HUES6 (cell line): Measurements from ENCODE around the gene CNTN4.

Source experiments
- H3K27ac ChIP-seq: 2 replicates; pipeline ENCODE4 v1.7.0; 2013; ENCODE audit warnings: low read depth, mild to moderate bottlenecking, low read length, inconsistent platforms
- H3K27me3 ChIP-seq: 2 replicates; pipeline ENCODE4 v1.6.1; 2013; ENCODE audit warnings: low read length; ENCODE audit not compliant: control insufficient read depth, insufficient read depth
- H3K36me3 ChIP-seq: 2 replicates; pipeline ENCODE4 v1.6.1; 2013; ENCODE audit warnings: low read length; ENCODE audit not compliant: control insufficient read depth, insufficient read depth
- H3K4me1 ChIP-seq: 2 replicates; pipeline ENCODE4 v1.6.1; 2013; ENCODE audit warnings: low read length; ENCODE audit not compliant: control insufficient read depth, insufficient read depth
- H3K4me3 ChIP-seq: 2 replicates; pipeline ENCODE4 v1.5.1; 2013; ENCODE audit warnings: low read depth, low read length
- H3K9ac ChIP-seq: one replicate; pipeline ENCODE4 v1.6.1; 2013; ENCODE audit warnings: mild to moderate bottlenecking, low read length
- H3K9me3 ChIP-seq: 2 replicates; pipeline ENCODE4 v1.6.1; 2013; ENCODE audit warnings: low read depth, low read length; ENCODE audit not compliant: control insufficient read depth, insufficient read depth

Gene CNTN4

GRCh38 chr3:3027976-3028567 is 929.4 kb downstream of the CNTN4 start:
- peaks cover 16% of the 10 kb centered on the region; the same call in 1 of the 2 replicates for H3K4me1 ChIP-seq
- H3K9me3 ChIP-seq: no peaks in the 10 kb centered on the region
- H3K27me3 ChIP-seq: no peaks in the 10 kb centered on the region
- H3K36me3 ChIP-seq: no peaks in the 10 kb centered on the region
- no peak overlapping the region for H3K27ac ChIP-seq
- no peak overlapping the region for H3K9ac ChIP-seq
- no peak overlapping the region for H3K4me3 ChIP-seq

- H3K9me3 ChIP-seq: no peaks in the 10 kb centered on the region
- H3K27me3 ChIP-seq: no peaks in the 10 kb centered on the region
- H3K4me1 ChIP-seq: peaks cover 16% of the 10 kb centered on the region; the same call in 1 of the 2 replicates
- no peaks in the 10 kb centered on the region for H3K36me3 ChIP-seq
- H3K27ac ChIP-seq: no peak overlapping the region; the same call in 1 of the 2 replicates
- H3K4me3 ChIP-seq: no peak overlapping the region
- no peak overlapping the region for H3K9ac ChIP-seq
These were observed 932.7 kb downstream of the CNTN4 start for GRCh38 chr3:3031326-3031725.

- H3K36me3 ChIP-seq: no peaks in the 10 kb centered on the region
- H3K9me3 ChIP-seq: no peaks in the 10 kb centered on the region
- H3K27ac ChIP-seq: no peak overlapping the region
- H3K9ac ChIP-seq: no peak overlapping the region
- H3K4me1 ChIP-seq: peaks cover 10% of the 10 kb centered on the region
- H3K4me3 ChIP-seq: no peak overlapping the region
- no peaks in the 10 kb centered on the region for H3K27me3 ChIP-seq
These were observed 938.5 kb downstream of the CNTN4 start for GRCh38 chr3:3037156-3037555.

GRCh38 chr3:3038201-3038991 is 939.7 kb downstream of the CNTN4 start:
- no peaks in the 10 kb centered on the region for H3K9me3 ChIP-seq
- H3K36me3 ChIP-seq: no peaks in the 10 kb centered on the region
- H3K27me3 ChIP-seq: no peaks in the 10 kb centered on the region
- no peak overlapping the region for H3K4me3 ChIP-seq
- H3K27ac ChIP-seq: no peak overlapping the region
- H3K4me1 ChIP-seq: peaks cover 10% of the 10 kb centered on the region
- H3K9ac ChIP-seq: no peak overlapping the region

- Histone ChIP-seq H3K27ac (no peak overlapping the region; the same call in 1 of the 2 replicates), H3K9me3 (no peaks in the 10 kb centered on the region), H3K27me3 (no peaks in the 10 kb centered on the region), H3K36me3 (no peaks in the 10 kb centered on the region), H3K4me3 (no peak overlapping the region), H3K9ac (no peak overlapping the region), H3K4me1 (peaks cover 11% of the 10 kb centered on the region)
These were observed 955.3 kb downstream of the CNTN4 start for GRCh38 chr3:3053974-3054373.

- H3K4me3 ChIP-seq: no peak overlapping the region
- H3K9me3 ChIP-seq: no peaks in the 10 kb centered on the region
- H3K4me1 ChIP-seq: peaks cover 17% of the 10 kb centered on the region
- H3K36me3 ChIP-seq: no peaks in the 10 kb centered on the region
- H3K27ac ChIP-seq: no peak overlapping the region
- no peak overlapping the region for H3K9ac ChIP-seq
- no peaks in the 10 kb centered on the region for H3K27me3 ChIP-seq
These were observed 961.0 kb downstream of the CNTN4 start for GRCh38 chr3:3059645-3060044.

- peaks cover 17% of the 10 kb centered on the region for H3K4me1 ChIP-seq
- H3K27ac ChIP-seq: no peak overlapping the region
- H3K9ac ChIP-seq: no peak overlapping the region
- no peak overlapping the region for H3K4me3 ChIP-seq
- H3K9me3 ChIP-seq: no peaks in the 10 kb centered on the region
- no peaks in the 10 kb centered on the region for H3K27me3 ChIP-seq
- no peaks in the 10 kb centered on the region for H3K36me3 ChIP-seq
These were observed 965.6 kb downstream of the CNTN4 start for GRCh38 chr3:3064297-3064696.

- H3K27ac ChIP-seq: no peak overlapping the region
These were observed 967.2 kb downstream of the CNTN4 start for GRCh38 chr3:3065876-3066275.

GRCh38 chr3:3066378-3066777 is 967.7 kb downstream of the CNTN4 start:
- Histone ChIP-seq H3K27me3 (no peaks in the 10 kb centered on the region), H3K9ac (no peak overlapping the region)

More at GRCh38 chr3:3065876-3066275, 967.2 kb downstream of the CNTN4 start:
- Histone ChIP-seq H3K36me3 (no peaks in the 10 kb centered on the region), H3K9me3 (no peaks in the 10 kb centered on the region), H3K27me3 (no peaks in the 10 kb centered on the region), H3K4me3 (no peak overlapping the region), H3K9ac (no peak overlapping the region), H3K4me1 (peaks cover 9% of the 10 kb centered on the region)

GRCh38 chr3:3066910-3067309 is 968.2 kb downstream of the CNTN4 start:
- Histone ChIP-seq H3K4me1 (peaks cover 5% of the 10 kb centered on the region; the same call in 1 of the 2 replicates), H3K36me3 (no peaks in the 10 kb centered on the region), H3K9me3 (no peaks in the 10 kb centered on the region), H3K4me3 (no peak overlapping the region), H3K27me3 (no peaks in the 10 kb centered on the region), H3K27ac (no peak overlapping the region), H3K9ac (no peak overlapping the region)

More at GRCh38 chr3:3066378-3066777, 967.7 kb downstream of the CNTN4 start:
- Histone ChIP-seq H3K9me3 (no peaks in the 10 kb centered on the region), H3K27ac (no peak overlapping the region), H3K4me3 (no peak overlapping the region), H3K36me3 (no peaks in the 10 kb centered on the region), H3K4me1 (peaks cover 5% of the 10 kb centered on the region; the same call in 1 of the 2 replicates)

- Histone ChIP-seq H3K4me1 (no peaks in the 10 kb centered on the region), H3K9me3 (no peaks in the 10 kb centered on the region), H3K4me3 (no peak overlapping the region), H3K36me3 (no peaks in the 10 kb centered on the region), H3K9ac (no peak overlapping the region), H3K27ac (no peak overlapping the region), H3K27me3 (no peaks in the 10 kb centered on the region)
These were observed 969.8 kb downstream of the CNTN4 start for GRCh38 chr3:3068358-3068881.
